K562 (cell line): ENCODE data around the gene TNIP1. TPM values are rescaled to one million over a fixed set of nuclear protein-coding genes. Genes with fewer than 3 reads are reported as not detected.
A peak's percentile ranks its signal among the peaks of the same experiment; 100 is the strongest.

Experiments used
- BACH1 ChIP-seq: fragments of 200-800 bp; sonication (Bioruptor generic); IDR thresholded peaks from 2 replicates; pipeline ENCODE4 v1.6.1; 2016; ENCODE audit warnings: missing genetic modification characterization, missing compliant biosample characterization
- HNRNPL ChIP-seq: fragments of 200-400 bp; formaldehyde crosslinking; IDR thresholded peaks from 2 replicates; pipeline ENCODE4 v1.6.1; 2017; ENCODE audit warnings: low read depth, mild to moderate bottlenecking, low read length
- MYNN ChIP-seq, 2 experiments: sonication (generic); formaldehyde crosslinking in 1 of 2; IDR thresholded peaks; 2 replicates each; pipeline versions ENCODE4 v1.5.0 to v1.6.1; 2016 to 2020; ENCODE audit warnings: antibody characterized with exemption in 1 of 2, missing genetic modification reagents in 1 of 2
- ZBTB40 ChIP-seq, 2 experiments: fragments of 450-650 bp in 1 of 2; sonication (generic) in 1 of 2; formaldehyde crosslinking in 1 of 2; IDR thresholded peaks; 2 replicates each; pipeline versions ENCODE4 v1.7.1 to v1.9.0; 2016 to 2022; ENCODE audit warnings: inconsistent platforms in 1 of 2, mild to moderate bottlenecking in 1 of 2, missing genetic modification reagents in 1 of 2
- ZNF165 ChIP-seq: fragments of 250-450 bp; sonication (Bioruptor Pico); IDR thresholded peaks from 2 replicates; pipeline ENCODE4 v1.4.0; 2020; ENCODE audit warnings: borderline replicate concordance
- polyA plus RNA-seq, 8 experiments: library from polyadenylated mRNA; depleted of rRNA in 4 of 8; stranded (reverse) in 5 of 8; unstranded in 3 of 8; fragments of >200 nt; fragmentation: Nextera tagmentation in 2 of 8; fragmentation: Illumina TruSeq in 1 of 8; extraction: Ambion mirVana in 2 of 8; extraction: Trizol in 1 of 8; gene quantifications; 2 replicates each; pipeline versions ENCODE4 v1.2.1 to v1.2.3, GENCODE V29; 2011 to 2014; ENCODE audit warnings: inconsistent platforms in 1 of 8, missing spikeins in 1 of 8
- total RNA-seq, 7 experiments: library from RNA; depleted of rRNA in 6 of 7; stranded (reverse); fragments of >200 nt in 6 of 7; fragmentation: Illumina TruSeq in 2 of 7; extraction: Trizol in 2 of 7; gene quantifications; 2 replicates each; pipeline versions ENCODE4 v1.2.1 to v1.2.3, GENCODE V29; 2011 to 2021; ENCODE audit warnings: low replicate concordance in 1 of 7

Gene TNIP1
- total and polyA plus RNA-seq, 9 of the 15 experiments (the other 6 are each of a cell fraction or from before 2014, with no cell fraction given), result 0.46 to 41.0 (median 24.6) TPM

GRCh38 chr5:151034422-151035379 lies 46.1 kb downstream of the TNIP1 start (continued):
- TF ChIP-seq ZBTB40 (IDR thresholded peaks at IDR 0.05), result no peak
- no peak for TF ChIP-seq ZBTB40 (CRISPR knock-in tag; IDR thresholded peaks at IDR 0.05)
- peak; percentile 54 for TF ChIP-seq MYNN (IDR thresholded peaks at IDR 0.05)
- no peak for TF ChIP-seq MYNN (CRISPR knock-in tag; IDR thresholded peaks at IDR 0.05)
- TF ChIP-seq HNRNPL, result peak; percentile 87; the same call in 1 of the 2 replicates
- TF ChIP-seq BACH1 (tag), result no peak
- no peak for TF ChIP-seq ZNF165
- TF ChIP-seq, all 486 proteins: peak for 3
